ENCODE data around the gene SLC23A3.

DNA sequence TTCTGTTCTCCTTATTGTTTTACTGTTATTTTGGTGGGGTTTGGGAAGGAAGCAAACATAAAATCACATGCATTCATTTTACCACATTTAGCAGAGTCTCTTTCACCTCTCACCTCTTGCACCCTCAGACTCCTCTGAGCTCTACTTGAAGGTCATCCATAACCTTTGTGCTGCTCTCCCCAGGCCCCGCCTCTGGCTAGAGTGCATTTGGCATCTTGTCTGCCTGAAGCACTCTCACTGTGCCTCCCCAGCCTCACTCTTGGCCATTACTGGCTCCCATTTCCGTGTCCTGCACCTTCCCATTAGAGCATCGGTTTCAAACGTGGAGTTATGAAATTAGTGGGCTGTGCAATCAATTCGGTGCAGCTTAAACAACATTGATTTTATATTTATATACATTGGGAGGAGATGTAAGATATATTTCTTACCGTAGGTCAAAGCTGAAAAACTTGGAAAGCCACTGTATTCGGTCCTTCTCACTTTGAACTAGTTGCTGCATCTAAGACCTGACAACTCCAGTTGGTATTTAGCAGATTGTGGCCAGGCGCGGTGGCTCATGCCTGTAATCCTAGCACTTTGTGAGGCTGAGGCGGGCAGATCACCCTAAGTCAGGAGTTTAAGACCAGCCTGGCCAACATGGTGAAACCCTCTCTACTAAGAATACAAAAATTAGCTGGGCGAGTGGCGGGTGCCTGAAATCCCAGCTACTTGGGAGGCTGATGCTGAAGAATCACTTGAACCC, 29.8 kb upstream of the SLC23A3 start:
- TF ChIP-seq, protein P1, sequence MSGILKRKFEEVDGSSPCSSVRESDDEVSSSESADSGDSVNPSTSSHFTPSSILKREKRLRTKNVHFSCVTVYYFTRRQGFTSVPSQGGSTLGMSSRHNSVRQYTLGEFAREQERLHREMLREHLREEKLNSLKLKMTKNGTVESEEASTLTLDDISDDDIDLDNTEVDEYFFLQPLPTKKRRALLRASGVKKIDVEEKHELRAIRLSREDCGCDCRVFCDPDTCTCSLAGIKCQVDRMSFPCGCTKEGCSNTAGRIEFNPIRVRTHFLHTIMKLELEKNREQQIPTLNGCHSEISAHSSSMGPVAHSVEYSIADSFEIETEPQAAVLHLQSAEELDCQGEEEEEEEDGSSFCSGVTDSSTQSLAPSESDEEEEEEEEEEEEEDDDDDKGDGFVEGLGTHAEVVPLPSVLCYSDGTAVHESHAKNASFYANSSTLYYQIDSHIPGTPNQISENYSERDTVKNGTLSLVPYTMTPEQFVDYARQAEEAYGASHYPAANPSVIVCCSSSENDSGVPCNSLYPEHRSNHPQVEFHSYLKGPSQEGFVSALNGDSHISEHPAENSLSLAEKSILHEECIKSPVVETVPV (CRISPR knock-in tag; IDR thresholded peaks at IDR 0.05): no peak
- TF ChIP-seq ZNF70 (CRISPR knock-in tag; IDR thresholded peaks at IDR 0.05): no peak
- no peak for TF ChIP-seq OSR1 (CRISPR knock-in tag; IDR thresholded peaks at IDR 0.05)
- no peak for TF ChIP-seq CSDC2 (CRISPR knock-in tag; IDR thresholded peaks at IDR 0.05)
- TF ChIP-seq, protein P2, sequence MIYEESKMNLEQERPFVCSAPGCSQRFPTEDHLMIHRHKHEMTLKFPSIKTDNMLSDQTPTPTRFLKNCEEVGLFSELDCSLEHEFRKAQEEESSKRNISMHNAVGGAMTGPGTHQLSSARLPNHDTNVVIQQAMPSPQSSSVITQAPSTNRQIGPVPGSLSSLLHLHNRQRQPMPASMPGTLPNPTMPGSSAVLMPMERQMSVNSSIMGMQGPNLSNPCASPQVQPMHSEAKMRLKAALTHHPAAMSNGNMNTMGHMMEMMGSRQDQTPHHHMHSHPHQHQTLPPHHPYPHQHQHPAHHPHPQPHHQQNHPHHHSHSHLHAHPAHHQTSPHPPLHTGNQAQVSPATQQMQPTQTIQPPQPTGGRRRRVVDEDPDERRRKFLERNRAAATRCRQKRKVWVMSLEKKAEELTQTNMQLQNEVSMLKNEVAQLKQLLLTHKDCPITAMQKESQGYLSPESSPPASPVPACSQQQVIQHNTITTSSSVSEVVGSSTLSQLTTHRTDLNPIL (CRISPR knock-in tag; IDR thresholded peaks at IDR 0.05; ENCODE audit: low read depth): no peak
- no peak for TF ChIP-seq PATZ1 (CRISPR knock-in tag; IDR thresholded peaks at IDR 0.05; ENCODE audit: borderline replicate concordance)
- TF ChIP-seq, protein P3, sequence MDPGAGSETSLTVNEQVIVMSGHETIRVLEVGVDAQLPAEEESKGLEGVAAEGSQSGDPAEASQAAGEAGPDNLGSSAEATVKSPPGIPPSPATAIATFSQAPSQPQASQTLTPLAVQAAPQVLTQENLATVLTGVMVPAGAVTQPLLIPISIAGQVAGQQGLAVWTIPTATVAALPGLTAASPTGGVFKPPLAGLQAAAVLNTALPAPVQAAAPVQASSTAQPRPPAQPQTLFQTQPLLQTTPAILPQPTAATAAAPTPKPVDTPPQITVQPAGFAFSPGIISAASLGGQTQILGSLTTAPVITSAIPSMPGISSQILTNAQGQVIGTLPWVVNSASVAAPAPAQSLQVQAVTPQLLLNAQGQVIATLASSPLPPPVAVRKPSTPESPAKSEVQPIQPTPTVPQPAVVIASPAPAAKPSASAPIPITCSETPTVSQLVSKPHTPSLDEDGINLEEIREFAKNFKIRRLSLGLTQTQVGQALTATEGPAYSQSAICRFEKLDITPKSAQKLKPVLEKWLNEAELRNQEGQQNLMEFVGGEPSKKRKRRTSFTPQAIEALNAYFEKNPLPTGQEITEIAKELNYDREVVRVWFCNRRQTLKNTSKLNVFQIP (CRISPR knock-in tag; IDR thresholded peaks at IDR 0.05; ENCODE audit: borderline replicate concordance, low read depth): no peak
- TF ChIP-seq ZNF565 (CRISPR knock-in tag; conservative IDR thresholded peaks at IDR 0.05; ENCODE audit: low read depth): no peak
- no peak for TF ChIP-seq ZFP30 (CRISPR knock-in tag; IDR thresholded peaks at IDR 0.05)
- TF ChIP-seq ESRRG (CRISPR knock-in tag; IDR thresholded peaks at IDR 0.05): no peak
- TF ChIP-seq ARNTL (CRISPR knock-in tag; IDR thresholded peaks at IDR 0.05; ENCODE audit: borderline replicate concordance, low read depth): no peak
